ENCODE results near the gene REEP1.

REEP1 gene

GRCh38 chr2:86332654-86333053, 4.8 kb downstream of the REEP1 start:
- no peak overlapping the region for H3K4me3 ChIP-seq (ENCODE audit: low read depth, low read length)
- TF ChIP-seq CTCF (IDR thresholded peaks at IDR 0.05; ENCODE audit: low read depth, low read length) = no peak

- TF ChIP-seq CTCF (IDR thresholded peaks at IDR 0.05; ENCODE audit: low read depth, low read length) = no peak
- H3K4me3 ChIP-seq (ENCODE audit: low read depth, low read length) = no peak overlapping the region
Measured at GRCh38 chr2:86331384-86331783, 6.0 kb downstream of the REEP1 start.

GRCh38 chr2:86330001-86330400, 7.4 kb downstream of the REEP1 start:
- no peak for TF ChIP-seq CTCF (IDR thresholded peaks at IDR 0.05; ENCODE audit: low read depth, low read length)
- no peak overlapping the region for H3K4me3 ChIP-seq (ENCODE audit: low read depth, low read length)

GRCh38 chr2:86323273-86324021, 14.0 kb downstream of the REEP1 start:
- no peak overlapping the region for H3K4me3 ChIP-seq (ENCODE audit: low read depth, low read length)
- TF ChIP-seq CTCF (IDR thresholded peaks at IDR 0.05; ENCODE audit: low read depth, low read length) = no peak

DNA sequence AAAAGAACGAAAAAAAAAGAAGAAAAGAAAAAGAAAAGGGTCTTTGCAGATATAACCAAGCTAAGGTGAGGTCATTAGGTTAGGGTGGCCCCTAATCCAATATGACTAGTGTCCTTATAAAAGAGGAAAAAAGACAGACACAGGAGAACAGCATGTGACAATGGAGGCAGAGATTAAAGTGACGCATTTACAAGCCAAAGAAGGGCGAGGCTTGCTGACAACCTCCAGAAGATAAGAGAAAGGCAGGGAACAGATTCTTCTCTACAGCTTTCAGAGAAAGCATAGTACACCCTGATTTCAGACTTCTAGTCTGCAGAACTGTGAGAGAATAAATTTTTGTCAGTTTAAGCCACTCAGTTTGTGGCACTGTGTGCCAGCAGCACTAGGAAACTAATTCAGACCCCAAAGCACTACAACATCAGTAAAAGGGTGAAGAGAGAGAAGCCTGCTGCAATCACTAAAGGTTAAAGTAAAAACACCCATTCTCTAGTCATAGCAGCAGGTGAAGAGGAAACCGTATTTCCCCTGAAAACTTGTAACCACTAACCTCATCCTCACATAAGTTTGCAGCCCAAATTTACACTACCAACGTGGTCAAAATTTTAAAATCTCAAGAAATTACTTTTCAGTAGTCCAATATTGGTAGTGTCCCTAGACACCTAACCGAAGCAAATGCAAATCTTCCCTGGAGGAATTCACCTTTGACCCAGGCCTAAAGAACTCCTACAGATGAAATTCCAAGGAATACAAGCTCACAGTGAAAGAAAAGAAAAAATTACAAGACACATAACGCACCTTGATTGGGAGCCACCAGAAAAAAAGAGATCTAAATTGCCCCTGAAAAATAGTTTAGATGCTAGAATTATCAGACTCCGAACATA, 17.5 kb downstream of the REEP1 start:
- TF ChIP-seq CTCF (IDR thresholded peaks at IDR 0.05; ENCODE audit: low read depth, low read length) = no peak
- no peak overlapping the region for H3K4me3 ChIP-seq (ENCODE audit: low read depth, low read length)

DNA sequence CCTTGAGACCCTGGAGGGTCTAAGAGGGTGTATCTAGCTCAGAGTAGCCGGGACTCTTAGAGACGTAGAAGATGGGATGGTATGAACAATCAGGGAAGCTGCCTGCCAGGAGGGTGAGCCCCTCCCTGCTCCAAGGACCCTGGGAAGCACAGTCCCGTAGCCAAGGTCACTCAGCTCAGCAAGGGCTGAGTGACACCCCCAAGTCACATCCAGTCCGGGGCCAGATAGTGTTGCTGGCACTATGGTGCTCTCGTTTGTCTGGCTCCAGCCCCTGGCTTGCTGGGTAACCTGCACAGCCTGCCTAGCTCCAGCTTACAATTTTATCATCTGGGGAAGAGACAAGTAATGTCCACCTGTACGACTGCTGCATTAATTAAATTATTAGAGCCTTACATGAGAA, 22.3 kb downstream of the REEP1 start:
- TF ChIP-seq CTCF (IDR thresholded peaks at IDR 0.05; ENCODE audit: low read depth, low read length) = no peak
- no peak overlapping the region for H3K4me3 ChIP-seq (ENCODE audit: low read depth, low read length)

DNA sequence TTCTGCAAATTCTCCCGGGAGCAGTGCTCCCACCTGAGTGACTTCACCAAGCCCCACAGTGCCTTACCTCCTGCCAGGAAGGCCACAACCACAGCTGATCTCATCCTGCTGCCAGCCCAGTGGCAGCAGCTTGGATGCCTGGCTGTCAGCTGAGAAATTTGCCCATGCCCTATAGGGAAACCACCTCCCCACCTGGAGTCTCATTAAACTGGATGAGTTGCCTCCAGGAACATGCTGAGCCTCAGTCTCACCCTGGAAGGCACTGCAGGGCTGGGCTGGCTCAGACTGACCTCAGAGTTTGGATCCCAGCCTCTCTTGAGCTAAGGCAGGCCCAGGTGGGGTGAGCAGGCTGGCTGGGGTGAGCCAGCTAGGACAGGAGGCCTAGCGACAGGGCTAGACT, 23.3 kb downstream of the REEP1 start:
- TF ChIP-seq CTCF (IDR thresholded peaks at IDR 0.05; ENCODE audit: low read depth, low read length) = no peak
- no peak overlapping the region for H3K4me3 ChIP-seq (ENCODE audit: low read depth, low read length)

Measured in WI38 (cell line).